Right renal pelvis (tissue), 4 donors: Measurements from ENCODE around the gene PRRX2. TPM values are rescaled to one million over a fixed set of nuclear protein-coding genes. Genes with fewer than 3 reads are reported as not detected.
"Not testable (repeated sequence)": the region's sequence is repeated elsewhere in the genome, so short reads cannot be mapped to it uniquely, and the experiment has no call there.

Experiments used
- DNase-seq, 4 donors: peaks; one replicate each; pipeline ENCODE4 v3.0.0-alpha.2; 2013; ENCODE audit warnings: low read depth in 4 of 4, low spot score in 3 of 4, missing footprints in 1 of 4
- polyA plus RNA-seq, 4 donors: library from polyadenylated mRNA; unstranded; fragments of 120-200 nt; gene quantifications; one replicate each; pipeline ENCODE4 v1.2.1, GENCODE V29; 2013; ENCODE audit not compliant: insufficient read length in 4 of 4

The PRRX2 gene
- polyA plus RNA-seq, 4 donors = 1.1 to 1.8 (median 1.2) TPM

GRCh38 chr9:129635099-129636065, 30.1 kb upstream of the PRRX2 start:
- DNase-seq = no peak

- not testable (repeated sequence) for DNase-seq
These were observed 29.1 kb upstream of the PRRX2 start for GRCh38 chr9:129636343-129636742.

GRCh38 chr9:129637102-129637501, 28.3 kb upstream of the PRRX2 start:
- DNase-seq = no peak

GRCh38 chr9:129637673-129638439, 27.6 kb upstream of the PRRX2 start:
- no peak for DNase-seq

GRCh38 chr9:129639034-129639630, 26.3 kb upstream of the PRRX2 start:
- no peak for DNase-seq

DNA sequence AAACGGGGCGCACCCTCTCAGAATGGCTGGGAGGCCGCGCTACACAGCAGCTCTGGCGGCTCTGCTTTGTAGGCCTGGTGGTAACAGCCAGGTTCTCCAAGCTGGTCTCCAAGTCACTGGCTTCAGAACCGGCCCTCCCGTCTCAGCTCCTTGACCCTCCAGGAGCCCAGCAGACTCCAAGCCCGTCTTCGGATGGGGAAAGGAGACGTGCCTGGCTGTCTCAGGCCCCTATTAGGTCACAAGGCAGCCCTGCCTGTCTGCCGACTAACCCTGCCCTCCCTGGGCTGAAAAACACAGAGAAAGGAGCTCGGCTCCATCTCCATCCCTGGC, 25.7 kb upstream of the PRRX2 start:
- DNase-seq = no peak

- DNase-seq = peak in 1 of 4 donors; percentile 56
These were observed 25.2 kb upstream of the PRRX2 start for GRCh38 chr9:129640086-129640870.

DNA sequence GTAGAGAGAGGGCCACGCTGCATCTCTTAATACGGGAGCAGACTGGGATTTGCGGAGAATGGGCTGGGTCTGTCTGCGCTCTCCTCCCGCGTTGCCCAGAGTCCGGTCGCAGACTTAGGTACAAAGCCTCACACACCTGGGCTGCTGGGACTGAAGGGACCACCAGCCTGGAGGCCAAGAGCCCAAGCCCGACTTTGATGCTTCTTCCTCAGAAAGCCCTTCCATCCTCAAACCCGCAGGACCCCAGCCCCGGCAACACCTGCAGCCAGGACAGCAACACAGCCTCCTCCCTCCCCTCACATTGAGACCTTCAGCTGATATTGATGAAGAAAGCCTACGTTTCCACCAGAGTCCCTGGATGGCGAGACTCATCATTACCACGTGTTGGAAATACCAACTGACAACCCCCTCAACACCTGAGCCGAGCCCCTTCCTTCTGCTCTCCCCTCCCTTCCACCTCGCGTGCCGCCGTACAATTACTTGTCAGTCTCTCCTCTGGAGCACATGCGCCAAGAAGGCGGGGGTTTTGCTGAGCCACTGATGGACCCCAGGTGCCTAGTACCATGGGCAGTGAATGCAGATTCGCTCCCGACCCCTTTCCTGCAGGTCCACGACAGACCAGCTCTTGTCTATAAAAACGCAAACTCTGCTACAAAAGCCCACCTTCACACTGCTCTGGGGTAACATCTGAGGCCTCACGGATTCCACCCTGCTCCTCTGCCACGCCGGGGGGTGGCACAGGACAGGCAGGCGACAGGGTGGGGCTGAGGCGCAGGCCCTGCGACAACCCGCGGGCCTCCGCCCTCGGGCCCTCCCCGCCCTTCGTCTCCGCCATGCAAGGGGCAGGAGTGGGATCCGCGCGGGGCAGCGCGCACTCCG, 24.3 kb upstream of the PRRX2 start:
- no peak for DNase-seq

DNA sequence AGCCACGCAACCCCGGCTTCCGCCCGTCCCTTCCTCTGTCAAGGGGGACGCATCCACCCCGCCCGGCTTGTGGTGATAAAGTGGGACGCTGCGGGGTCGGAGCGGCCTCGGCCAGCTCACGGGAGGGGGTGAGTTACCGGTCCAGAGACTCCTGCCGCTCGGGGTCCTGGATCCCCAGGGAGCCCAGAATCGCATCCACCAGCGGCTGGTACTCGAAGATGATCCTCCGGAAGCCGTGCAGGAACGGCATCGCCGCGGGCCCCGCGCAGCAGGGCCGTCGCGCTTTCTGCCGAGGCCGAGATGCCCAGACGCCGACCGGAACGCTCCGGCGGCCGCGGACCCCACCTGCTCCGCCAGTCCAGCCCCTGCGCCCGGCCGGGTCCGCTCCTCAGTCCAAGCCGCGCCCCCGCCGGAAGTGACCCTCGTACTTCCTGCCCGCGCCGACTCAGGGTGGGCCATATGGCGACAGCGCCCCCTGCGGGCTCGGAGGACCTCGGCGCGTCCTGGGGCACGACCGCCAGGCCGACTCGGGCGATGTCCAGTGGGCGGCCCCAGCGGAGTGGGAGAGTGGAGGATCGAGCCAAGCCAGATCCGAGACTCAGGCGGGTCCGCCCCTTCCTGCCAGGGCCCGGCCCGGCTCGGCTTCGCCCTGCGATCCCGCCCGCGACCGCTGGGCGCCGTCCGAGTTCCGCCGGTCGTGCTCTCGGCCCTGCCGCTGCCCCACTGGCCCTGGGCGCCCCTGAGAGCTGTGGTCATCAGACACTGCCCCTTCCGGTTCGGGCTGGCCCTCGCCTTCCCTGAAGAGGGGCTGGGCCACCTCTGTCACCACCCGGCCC, 23.5 kb upstream of the PRRX2 start, which contains the start of gene ASB6:
ASB6 (minus strand) TSS at position 402 of the 836 bp plus-strand sequence; CDS start at position 250, 152 bp downstream.
- peak; percentile 93 to 98 (median 94) for DNase-seq

GRCh38 chr9:129643706-129644105, 21.7 kb upstream of the PRRX2 start:
- DNase-seq = no peak

DNA sequence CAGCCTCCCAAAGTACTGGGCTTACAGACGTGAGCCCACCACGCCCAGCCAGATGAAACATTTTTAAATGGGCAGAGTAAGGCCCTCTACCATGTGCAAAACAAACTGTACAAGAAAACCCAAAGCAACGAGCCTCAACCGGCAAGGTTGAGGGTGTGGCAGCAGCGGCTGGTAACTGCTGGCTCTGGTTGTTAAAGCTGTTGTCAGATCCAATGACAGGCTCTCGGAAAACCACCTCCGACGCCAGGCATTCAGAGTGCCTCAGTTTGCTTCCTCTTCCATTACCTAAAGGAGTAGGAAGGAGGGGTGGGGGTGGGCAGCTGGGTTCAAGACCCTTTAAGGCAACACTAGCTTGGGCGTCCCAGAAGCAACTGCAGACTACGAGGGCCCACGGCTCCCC, 21.1 kb upstream of the PRRX2 start:
- DNase-seq = no peak

DNA sequence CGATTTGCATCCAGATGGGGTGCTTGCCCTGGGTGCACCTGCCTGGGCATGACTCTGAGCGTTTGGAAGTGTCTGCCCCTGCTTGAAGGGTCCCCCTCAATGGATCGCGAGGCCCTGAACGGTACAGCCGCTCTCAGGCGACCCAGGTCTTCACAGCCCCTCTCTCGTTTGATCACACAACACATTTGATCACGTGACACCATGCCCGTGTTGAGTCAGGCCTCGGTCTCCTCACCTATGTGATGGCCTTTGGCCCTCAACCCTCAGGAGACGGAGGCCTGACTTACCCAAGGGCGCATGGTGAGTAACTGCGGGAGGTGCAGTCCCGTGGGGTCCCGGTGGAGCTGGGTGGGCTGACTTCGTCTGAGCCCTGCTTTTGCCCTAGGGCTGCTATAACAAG, 20.5 kb upstream of the PRRX2 start:
- DNase-seq = no peak

DNA sequence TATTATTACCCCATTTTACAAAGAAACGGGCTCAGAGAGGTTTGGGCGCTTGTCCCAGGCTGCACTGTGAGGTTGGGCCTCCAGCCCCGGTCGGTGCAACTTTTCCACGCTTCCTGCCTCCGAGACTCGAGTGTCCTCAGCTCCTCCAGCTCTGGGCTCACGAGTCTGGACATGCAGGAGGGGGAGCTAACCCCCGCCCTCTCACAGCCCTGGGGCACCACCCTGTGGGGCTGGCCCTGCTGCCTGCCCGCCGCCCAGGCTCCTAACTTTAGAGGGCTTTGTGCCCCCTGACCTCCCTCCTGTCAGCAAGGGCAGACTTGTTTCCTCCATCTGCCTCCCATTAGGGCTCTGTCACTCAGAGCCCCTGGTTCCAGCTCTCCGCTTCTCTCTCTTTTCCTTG, 19.2 kb upstream of the PRRX2 start:
- DNase-seq = no peak

GRCh38 chr9:129646654-129647053, 18.8 kb upstream of the PRRX2 start:
- DNase-seq = no peak

DNA sequence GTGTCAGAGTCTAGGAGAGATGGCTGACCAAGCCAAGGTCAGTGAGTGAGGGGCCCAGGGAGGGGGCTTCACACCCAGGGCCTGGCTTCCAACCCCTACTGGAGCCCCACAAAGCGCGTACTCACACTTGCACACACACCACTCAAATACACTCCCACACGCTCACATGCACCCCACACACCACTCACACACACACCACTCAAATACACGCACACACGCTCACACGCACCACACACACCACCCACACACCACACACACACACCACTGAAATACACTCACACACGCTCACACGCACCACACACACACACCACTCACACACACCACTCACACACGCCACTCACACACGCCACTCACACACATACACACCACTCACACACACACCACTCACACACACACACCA, 17.8 kb upstream of the PRRX2 start:
- DNase-seq = no peak

- no peak for DNase-seq
These were observed 17.2 kb upstream of the PRRX2 start for GRCh38 chr9:129648092-129648763.

- no peak for DNase-seq
These were observed 16.7 kb upstream of the PRRX2 start for GRCh38 chr9:129648764-129649115.
